Measurements from ENCODE around the gene DOCK1. TPM values are rescaled to one million over a fixed set of nuclear protein-coding genes. Genes with fewer than 3 reads are reported as not detected.

The DOCK1 gene
- polyA plus RNA-seq, 4 donors: 59.0 to 73.2 (median 68.0) TPM

DNA sequence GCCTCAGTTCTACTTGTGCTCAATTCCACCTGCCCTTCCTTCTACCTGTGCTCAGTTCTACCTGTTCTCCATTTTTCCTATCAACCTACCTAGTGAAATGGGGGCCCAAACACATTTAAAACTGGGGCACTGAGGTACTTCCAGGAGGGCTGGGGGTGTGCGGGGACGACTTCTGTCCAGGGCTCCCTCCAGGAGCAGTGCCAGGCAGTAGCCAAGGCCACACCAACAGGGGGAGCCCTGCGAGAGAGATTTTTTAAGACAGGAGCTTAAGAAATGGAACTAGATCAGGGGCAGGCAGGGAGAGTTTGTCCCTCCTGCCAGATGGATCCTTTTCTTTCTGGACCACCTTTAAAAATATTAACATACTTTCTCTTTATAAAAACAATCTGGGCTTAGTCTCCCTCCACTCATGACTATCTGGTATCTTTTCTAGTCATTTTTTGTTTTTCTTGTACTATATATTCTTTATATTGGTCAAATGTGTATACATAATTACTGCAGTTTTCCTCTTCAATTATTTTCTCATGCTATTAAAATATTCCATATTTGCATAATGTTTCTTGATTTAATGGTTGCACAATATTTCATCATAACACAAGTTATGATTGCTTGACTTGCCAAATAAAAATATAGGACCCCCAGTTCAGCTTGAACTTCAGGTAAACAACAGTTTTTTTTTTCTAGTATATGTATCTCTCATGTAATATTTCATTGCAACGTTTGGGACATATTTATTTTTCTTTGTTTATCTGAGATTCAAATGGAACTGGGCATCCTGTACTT lies 338.5 kb downstream of the DOCK1 start:
- DNase-seq (ENCODE audit: low read depth in 4 of 4, low spot score in 3 of 4): peak in 1 of 4 donors; percentile 5

- DNase-seq (ENCODE audit: low read depth in 4 of 4, low spot score in 3 of 4): no peak
Measured at GRCh38 chr10:127245456-127245855, 340.2 kb downstream of the DOCK1 start.

GRCh38 chr10:127250031-127250430 lies 344.8 kb downstream of the DOCK1 start:
- no peak for DNase-seq (ENCODE audit: low read depth in 4 of 4, low spot score in 3 of 4)

GRCh38 chr10:127252818-127253217 lies 347.6 kb downstream of the DOCK1 start:
- DNase-seq (ENCODE audit: low read depth in 4 of 4, low spot score in 3 of 4): no peak

GRCh38 chr10:127254276-127254675 lies 349.0 kb downstream of the DOCK1 start:
- no peak for DNase-seq (ENCODE audit: low read depth in 4 of 4, low spot score in 3 of 4)

DNA sequence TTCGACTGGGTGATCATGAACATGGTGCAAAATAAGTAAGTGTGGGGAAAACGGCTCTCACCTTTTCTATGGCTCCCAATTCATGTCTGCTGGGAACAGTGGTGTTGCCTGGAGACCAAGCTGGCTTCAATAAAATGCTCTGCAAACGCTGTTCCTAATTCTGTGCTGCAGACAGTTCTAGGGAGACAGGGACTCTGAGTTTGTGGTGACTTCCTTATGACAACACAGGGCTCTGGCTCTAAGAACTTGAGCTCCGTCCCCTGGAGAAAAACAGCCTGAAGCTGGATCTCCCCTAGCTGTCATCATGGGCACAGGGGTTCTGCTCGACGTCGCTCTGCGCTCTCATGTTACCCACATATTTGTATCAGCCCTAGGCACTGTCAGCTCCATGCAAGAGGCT lies 352.2 kb downstream of the DOCK1 start:
- no peak for DNase-seq (ENCODE audit: low read depth in 4 of 4, low spot score in 3 of 4)

DNA sequence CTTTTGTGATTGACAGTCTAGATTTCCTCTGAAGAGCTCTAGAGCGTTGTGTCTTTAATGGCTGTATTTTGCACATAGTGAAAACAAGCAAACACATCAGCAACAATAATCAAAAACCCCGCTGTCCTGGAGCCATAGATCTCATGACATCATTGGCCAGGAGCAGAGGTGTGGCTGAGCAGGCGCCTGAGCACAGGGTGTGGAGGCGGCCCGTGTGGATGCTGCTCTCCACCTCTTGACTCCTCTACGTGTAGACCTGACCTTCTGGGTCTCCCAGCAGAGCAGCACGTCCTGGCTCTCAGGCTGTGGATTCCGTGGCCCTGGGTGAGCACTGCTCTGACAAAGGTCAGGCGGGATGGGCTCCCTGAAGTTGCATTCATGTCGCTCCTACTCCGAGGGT lies 354.1 kb downstream of the DOCK1 start:
- DNase-seq (ENCODE audit: low read depth in 4 of 4, low spot score in 3 of 4): no peak

DNA sequence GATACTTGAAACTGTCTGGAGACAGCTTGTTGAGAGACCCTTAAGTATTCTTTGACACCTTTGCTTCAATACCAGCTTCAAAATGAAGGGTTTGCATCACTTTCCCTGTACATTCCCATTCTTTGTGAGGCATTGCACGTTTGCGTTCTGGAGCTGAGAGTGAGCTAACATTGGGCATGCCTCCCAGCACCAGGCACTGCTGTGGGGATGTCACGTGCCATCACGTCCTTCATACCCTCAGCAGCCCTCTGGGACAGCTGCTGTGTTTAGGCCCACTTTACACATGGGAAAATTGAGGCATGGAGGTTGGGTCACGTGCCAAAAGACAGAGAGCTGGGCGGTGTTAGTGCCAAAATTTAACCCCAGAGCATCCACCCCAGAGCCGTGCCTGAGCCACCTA lies 357.4 kb downstream of the DOCK1 start:
- DNase-seq (ENCODE audit: low read depth in 4 of 4, low spot score in 3 of 4): no peak

DNA sequence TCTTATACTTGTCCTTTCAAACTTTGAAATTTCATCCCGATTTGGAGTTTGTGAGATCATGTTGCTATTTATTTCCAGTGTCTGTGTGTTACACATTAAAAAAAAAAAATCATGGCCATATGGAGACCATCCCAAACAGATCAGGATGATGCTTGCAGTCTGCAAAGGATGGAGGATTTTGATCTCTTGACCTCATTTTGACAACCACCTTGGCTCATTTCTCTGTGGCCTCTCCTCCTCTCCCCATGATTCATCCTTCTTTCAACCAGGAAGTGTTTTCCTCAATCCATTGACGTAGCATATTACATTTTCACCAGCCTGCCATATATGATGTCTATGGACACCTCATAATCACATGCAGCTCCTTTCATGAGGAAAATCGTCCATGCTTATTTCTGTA lies 360.1 kb downstream of the DOCK1 start:
- DNase-seq (ENCODE audit: low read depth in 4 of 4, low spot score in 3 of 4): no peak

GRCh38 chr10:127266431-127266830 lies 361.2 kb downstream of the DOCK1 start:
- DNase-seq (ENCODE audit: low read depth in 4 of 4, low spot score in 3 of 4): no peak

DNA sequence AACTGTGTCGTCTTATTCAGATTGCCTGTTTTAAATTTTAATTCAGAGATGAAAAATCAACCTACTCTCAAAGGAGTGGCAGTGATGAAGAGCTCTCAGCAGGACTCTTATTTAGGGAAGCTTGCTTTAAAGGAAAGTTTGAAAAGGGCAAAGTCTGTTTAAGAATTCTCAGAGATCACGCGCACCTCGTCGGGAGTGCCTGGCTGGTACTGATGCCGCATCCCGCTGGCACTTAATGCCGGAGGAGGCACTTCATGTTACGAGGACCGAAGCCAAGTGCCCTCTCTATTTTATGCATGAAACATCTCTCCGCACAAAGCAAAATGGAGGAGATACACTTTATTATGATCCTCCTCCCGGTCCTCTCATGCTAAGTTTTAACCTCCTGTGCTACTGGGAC lies 362.2 kb downstream of the DOCK1 start:
- no peak for DNase-seq (ENCODE audit: low read depth in 4 of 4, low spot score in 3 of 4)

DNA sequence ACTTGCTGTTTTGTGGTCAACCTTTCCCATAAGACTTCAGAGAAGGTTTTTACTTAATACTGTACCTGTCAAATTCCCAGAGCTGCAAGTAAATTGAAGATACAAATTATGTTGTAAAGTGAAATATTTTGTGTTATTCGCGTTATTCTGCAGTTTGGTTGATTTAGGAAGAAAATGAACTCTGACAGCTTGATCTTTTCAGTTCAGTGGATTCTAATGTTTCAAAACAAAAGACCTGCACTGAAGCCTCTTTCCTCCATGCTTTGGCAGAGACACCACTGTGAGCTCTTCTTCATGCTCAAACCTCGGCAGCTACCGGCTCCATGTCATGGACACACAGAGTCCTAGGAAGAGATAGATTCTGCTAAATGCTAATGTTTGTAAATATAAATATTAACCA lies 366.8 kb downstream of the DOCK1 start:
- DNase-seq (ENCODE audit: low read depth in 4 of 4, low spot score in 3 of 4): no peak

DNA sequence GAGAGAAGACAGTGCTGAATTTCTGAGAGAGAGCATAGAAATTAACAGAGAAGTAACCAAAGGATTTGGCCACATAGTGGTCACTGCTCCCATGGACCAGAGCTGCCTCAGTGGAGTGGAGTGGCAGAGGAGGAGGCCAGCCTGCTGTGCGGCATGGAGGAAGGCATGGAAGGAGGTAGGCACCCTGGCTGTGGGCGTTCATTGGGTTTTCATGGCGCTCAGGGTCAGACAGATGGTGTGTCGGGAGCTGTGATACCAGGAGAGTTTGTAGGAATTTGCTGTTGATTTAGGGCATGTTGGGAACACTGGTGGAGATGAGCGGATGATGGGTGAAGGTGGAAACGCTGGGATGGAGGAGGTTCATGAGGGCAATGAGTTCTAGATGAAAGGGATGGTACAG lies 370.0 kb downstream of the DOCK1 start:
- no peak for DNase-seq (ENCODE audit: low read depth in 4 of 4, low spot score in 3 of 4)

DNA sequence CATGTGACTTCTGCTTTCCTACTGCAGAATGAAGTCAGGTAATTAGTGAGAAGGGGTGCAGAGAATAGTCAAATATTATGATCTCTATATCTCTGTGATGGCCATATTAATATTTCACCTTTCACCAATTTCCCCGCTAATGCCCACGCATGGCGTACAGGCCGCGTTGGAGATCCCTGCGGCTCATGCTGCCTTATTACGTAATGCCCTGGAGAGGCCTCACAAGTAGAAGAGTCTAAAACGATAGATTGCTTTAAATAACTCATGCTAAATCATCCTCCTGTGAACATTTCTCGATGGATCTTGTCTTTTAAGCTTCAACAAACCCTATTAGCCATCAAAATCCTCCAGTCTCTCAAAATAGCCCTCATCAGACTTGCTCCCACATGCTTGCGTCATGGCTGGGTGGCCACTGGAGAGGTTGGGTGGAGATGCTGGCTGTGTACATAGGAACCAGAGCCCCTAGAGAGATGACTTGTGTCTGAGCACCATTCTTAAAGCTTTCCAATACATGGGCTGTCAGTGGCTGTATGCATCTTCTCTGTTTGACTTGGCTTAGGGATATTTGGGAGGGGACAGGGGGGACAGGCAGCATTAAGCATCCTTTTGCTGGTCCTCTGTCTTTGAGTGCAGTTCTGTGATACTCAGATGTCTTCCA lies 370.7 kb downstream of the DOCK1 start:
- no peak for DNase-seq (ENCODE audit: low read depth in 4 of 4, low spot score in 3 of 4)

- DNase-seq (ENCODE audit: low read depth in 4 of 4, low spot score in 3 of 4): no peak
Measured at GRCh38 chr10:127276794-127277462, 371.7 kb downstream of the DOCK1 start.

DNA sequence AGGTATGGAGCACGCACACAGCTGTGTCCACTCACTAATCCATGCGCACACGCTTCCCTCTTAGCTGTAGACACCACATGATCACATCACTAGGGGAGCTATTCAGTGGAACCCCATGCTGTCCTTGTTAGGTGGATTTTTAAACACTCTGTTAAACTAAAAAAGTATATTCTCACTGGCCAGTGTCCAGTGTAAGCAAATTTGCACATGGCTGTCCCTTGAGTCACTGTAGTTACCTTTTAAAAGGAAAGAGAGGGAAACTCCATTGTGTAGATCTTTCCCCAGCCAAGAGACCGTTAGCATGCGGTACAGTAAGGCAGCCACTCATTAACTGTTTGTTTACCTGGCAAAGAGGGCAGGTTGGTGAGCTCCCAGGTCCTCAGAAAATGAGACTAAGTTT lies 372.8 kb downstream of the DOCK1 start:
- DNase-seq (ENCODE audit: low read depth in 4 of 4, low spot score in 3 of 4): no peak

DNA sequence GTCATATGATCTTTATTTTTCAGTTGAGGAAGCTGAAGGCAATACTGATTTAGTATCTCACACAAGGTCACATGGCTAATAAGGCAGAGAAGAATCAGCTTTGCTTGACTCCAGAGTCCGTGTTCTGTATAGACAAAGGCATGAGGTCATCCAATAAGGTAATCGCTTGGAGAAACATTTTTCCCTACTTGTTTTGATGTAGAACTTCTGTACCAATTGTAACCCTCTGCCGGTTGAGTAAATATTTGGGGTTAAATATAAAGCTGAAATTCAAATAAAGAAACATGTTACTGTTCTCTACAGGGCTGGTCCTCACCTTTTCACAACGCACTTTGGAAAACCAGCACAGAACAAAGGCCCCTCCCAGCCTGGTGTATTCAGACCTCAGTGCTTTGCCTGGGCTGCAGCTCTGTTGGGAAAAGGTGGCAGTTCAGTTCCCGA lies 374.1 kb downstream of the DOCK1 start:
- no peak for DNase-seq (ENCODE audit: low read depth in 4 of 4, low spot score in 3 of 4)

GRCh38 chr10:127280446-127280845 lies 375.2 kb downstream of the DOCK1 start:
- DNase-seq (ENCODE audit: low read depth in 4 of 4, low spot score in 3 of 4): no peak

- DNase-seq (ENCODE audit: low read depth in 4 of 4, low spot score in 3 of 4): no peak
Measured at GRCh38 chr10:127283017-127283416, 377.8 kb downstream of the DOCK1 start.

GRCh38 chr10:127283576-127283975 lies 378.3 kb downstream of the DOCK1 start:
- DNase-seq (ENCODE audit: low read depth in 4 of 4, low spot score in 3 of 4): no peak

DNA sequence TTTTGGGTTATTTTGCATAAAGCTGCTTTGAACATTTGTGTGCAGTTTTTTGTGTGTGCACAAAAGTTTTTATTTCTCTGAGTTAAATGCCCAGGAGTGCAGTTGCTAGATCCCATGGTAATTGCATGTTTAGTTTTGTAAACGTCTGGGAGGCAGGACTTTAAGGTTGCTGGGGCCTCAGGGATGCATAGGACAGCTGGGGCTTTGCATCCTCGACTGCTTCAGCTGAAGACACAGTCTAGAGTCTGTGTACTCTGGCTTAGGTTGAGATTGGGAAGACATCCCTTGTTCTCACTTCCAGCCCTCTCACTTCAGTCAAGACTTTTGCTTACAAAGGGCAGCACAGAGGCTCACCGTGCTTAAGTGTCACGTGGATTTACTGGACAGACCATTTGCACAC lies 385.6 kb downstream of the DOCK1 start:
- DNase-seq (ENCODE audit: low read depth in 4 of 4, low spot score in 3 of 4): no peak

DNA sequence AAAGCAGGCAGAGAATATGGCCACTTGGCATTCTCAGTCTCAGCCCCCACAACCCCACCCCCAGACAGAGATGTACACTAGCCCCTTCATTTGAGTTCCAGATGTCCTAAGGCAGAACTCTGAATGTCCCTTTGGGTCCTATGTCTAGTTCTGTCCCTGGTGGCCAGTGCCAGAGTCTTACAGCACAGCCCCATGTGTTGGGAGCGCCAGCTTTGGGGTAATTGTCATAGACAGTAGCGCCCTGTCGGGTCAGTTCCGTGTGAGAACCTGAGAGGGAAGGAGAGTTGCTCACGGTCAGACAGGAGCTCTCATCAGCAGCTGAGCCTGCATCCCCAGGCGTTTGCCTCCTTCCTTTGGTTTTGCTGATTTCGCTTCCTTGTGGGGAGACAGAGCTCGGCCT lies 386.1 kb downstream of the DOCK1 start:
- DNase-seq (ENCODE audit: low read depth in 4 of 4, low spot score in 3 of 4): no peak
